NCI-H2227 (cell line): ENCODE data around the gene CHRDL1.
"Not testable (repeated sequence)": the region's sequence is repeated elsewhere in the genome, so short reads cannot be mapped to it uniquely, and the experiment has no call there.

Source experiments
- DNase-seq: peaks from one replicate; lab custom pipeline; 2025; ENCODE audit not compliant: unreplicated experiment; lab: John Stamatoyannopoulos, UW

Gene CHRDL1, protein sequence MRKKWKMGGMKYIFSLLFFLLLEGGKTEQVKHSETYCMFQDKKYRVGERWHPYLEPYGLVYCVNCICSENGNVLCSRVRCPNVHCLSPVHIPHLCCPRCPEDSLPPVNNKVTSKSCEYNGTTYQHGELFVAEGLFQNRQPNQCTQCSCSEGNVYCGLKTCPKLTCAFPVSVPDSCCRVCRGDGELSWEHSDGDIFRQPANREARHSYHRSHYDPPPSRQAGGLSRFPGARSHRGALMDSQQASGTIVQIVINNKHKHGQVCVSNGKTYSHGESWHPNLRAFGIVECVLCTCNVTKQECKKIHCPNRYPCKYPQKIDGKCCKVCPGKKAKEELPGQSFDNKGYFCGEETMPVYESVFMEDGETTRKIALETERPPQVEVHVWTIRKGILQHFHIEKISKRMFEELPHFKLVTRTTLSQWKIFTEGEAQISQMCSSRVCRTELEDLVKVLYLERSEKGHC

DNA sequence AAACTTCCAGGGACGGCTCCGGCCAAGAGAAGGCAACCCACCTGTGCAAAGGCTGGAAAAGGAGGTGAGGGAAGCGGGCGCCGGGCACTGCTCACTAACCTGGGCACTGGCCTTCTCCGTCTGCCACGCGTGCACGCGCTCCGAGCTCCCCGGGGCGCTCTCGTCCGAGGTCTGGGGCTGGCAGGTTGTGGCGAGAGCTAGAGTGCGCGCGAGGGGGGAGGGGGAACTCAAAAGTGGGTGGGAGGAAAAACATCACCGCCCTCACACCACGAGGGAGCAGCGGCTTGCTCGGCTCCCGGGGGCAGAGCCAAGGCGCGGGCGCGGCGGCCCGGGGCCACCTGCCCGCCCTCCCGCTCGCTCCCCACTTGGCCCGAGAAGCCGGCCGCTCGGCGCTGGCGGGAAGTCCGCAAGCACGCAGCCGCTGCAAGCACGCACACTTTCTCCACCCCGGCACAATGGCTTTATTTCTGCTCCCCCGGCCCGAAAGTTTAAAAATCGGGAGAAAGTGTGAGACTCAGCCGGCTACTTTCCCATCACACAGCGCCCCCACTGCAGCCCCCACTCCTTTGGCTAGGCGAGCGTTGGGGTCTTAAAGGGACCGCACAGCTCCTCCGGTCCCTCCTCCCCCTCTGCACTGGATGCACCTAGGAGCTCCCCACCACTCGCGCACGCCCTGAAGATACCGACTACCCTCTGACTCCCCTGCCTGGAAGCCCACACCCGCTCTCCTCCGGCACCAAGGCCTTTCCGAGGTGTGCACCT, at the start of gene CHRDL1:
Gene CHRDL1 (minus strand): TSS at position 173 of the 762 bp plus-strand sequence. CDS start 3,636 bp downstream, outside the sequence.
- DNase-seq, result peak; percentile 47

DNA sequence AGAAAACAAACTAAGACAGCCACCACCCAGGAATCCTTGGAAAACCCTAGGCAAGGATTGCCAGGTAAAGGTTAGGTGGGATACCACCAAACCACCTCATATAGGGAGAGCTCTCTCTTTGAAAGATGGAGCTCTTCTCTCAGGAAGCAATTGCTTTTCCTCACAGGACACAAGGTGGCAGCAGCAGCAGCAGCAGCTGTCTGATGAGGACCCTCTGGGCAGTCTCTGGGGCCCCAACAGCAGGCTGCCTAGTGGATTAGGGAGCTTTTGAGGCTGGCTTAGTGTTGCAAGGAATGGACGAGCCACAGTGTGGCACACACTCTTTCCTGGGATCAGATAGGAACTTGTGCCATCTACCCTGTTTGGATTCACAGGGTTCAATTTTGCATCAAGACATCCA, 41.4 kb upstream of the CHRDL1 start:
- DNase-seq, result peak; percentile 4

DNA sequence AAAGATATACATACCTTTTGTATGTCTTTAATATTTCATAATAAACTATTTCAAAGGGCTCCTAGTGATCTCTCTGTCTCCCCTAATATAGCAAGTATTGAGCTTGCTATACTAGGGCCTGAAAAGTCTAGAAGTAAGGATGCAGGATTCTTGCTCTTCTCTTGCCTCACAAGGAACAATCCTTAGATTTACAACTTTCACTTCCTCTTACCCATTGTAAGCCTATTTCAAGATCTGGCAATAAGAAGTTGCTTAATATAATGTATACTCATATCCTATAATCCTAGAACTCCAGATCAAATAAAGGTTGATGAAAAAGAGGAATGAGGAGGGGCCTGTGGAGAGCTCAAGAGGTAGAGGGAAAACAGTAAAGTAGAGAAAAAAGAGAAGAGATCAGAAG, 40.8 kb upstream of the CHRDL1 start:
- no peak for DNase-seq

DNA sequence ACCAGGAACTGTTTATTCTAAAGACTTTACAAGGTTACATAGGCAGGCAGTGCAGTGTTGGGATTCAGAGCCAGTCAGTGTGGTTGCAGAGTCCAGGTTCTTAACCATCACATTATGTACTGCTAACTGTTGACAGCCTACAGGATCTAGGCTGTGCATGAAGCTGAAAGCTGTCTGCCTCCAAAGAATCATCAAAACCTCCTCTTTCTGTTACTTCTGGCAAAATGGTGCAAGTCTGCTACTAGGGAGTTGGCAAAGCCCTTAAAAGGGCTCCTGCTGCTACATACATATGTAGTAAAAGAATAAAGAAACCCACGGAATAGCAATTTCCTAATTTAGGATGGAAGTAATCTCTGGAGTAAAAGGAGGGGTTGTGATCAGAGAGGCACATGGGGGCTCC, 40.4 kb upstream of the CHRDL1 start:
- no peak for DNase-seq

DNA sequence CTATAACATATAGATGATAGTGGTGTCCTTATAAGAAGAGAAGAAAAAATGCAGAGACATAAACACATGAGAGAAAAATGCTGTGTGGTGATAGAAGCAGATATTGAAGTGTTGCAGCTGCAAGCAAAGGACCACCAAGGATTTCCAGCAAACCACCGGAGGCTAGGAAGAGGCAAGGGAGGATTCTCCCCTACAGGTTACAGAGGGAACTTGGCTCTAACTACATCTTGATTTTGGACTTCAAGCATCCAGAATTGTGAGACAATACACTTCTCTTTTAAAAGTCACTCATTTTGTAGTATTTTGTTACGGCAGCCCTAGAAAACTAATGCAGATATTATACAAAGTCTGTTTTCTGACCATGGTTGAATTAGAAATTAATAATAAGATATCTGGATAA, 30.4 kb upstream of the CHRDL1 start:
- DNase-seq, result no peak

DNA sequence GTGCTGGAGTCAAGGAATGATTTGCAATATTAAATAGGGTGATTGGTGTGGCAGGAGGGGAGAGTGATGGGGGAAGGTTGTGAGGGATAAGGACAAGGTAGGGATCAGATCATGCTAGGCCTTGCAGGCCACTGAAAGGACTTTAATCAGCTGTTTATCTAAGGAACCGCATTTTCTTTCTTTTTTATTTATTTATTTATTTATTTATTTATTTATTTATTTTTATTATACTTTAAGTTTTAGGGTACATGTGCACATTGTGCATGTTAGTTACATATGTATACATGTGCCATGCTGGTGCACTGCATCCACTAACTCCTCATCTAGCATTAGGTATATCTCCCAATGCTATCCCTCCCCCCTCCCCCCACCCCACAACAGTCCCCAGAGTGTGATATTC, 20.9 kb upstream of the CHRDL1 start:
- DNase-seq, result not testable (repeated sequence)

DNA sequence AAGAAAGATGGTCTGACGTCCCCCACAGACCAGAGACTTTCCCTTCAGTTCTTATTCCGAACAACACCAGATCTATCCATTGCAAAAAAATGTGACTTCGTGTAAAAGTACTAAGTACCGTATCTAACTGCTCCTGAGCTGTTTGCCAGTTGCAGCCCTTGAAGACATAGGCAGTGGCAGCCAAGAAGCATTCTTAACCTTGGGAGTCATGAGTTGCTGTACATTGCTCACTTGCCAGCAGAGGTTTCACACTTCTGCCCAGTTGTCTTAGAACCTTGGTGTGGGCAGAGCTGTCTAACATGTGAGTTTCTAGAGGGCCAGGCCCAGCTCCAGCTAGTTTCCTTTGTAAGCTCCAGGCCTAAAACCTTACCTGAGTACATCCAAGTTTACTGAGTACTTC, 10.5 kb upstream of the CHRDL1 start:
- no peak for DNase-seq

DNA sequence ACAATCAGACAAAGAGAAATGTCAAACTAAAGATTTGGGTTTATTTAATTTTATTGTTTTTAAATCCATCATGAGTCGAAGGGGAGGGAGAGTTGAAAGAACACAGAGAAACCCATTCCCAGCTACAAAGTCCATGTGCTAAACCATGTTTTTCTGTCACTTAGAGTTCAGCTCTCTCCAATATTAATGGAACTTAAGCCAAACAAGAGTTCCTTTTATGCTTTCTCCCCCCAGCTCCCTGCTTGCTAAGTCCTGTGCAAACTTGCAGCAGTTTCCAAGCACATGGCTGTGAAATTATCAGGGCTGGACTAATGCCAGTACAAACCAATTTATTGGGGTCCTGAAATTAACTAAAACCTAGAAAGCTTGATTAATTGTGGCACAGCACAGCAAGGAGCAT, 9.7 kb upstream of the CHRDL1 start:
- no peak for DNase-seq

DNA sequence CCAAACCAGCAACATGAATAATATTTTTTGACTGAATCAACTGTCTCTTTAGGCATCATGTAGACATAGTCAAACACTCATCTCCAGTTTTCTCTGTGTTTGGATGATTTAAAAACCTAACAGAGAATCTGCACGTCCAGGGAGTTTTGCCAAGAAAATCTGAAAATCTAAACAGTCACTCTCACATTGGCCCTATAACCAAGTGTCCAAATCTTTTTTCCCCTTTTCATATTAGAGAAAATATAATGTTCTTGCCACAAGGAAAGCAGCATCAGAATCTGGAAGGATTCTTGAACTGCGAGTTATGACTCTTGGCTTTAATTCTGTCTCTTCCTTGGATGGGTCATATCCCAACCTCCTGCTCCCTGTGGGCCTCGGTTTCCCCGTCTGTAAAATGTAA, 8.8 kb upstream of the CHRDL1 start:
- no peak for DNase-seq

DNA sequence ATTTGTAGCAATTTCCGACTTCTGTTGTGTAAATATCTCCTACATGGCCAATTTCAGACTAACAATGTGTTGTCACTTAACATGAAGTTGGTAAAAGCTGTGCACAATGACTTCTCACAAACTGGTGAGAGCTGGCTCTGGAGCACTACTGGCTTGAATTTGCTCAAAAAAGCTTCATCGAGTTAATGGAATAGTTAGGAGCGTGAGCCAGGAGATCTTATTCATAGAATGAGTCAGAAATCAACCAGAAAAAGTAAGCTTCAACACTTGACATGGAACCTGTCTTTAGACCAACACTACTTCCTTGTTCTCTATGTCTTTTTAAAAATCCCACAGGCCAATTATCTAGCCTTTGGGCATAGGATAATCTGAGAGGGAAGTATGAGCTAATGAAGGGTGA, 7.9 kb upstream of the CHRDL1 start:
- DNase-seq, result no peak

DNA sequence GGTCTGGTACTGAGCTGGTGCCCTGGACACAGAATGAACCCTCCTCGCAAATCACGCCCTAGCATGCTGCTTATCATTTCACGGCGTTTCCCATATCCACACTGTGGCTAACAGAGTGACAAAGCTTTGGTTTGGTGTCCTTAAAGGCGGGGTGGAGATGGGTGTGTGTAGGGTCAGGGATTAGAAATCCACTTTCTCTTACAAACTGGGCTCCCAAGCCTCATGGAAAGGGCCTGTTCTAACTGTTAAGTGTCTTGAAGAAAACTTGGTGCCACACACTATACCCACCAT, 735 bp upstream of the CHRDL1 start:
- DNase-seq, result no peak

DNA sequence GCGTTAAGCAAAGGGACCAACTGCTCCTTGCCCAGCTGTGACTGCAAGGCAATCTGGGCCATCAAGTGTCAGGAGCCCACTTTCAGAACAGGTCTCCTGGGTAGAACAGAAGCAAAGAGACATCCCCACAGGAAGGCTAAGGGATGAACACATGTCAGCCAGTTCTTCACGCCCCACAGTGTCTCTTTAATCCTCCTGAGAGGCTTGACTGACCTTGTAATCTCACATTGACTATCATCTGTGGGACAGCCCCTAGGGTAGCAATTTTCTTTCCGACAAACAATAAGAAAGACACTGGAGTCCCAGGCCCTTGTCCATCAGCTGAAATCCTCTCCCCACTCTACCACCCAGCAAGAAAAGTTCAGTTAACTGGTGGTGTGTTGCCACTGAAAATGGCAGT, 1.0 kb downstream of the CHRDL1 start:
- DNase-seq, result peak; percentile 7

DNA sequence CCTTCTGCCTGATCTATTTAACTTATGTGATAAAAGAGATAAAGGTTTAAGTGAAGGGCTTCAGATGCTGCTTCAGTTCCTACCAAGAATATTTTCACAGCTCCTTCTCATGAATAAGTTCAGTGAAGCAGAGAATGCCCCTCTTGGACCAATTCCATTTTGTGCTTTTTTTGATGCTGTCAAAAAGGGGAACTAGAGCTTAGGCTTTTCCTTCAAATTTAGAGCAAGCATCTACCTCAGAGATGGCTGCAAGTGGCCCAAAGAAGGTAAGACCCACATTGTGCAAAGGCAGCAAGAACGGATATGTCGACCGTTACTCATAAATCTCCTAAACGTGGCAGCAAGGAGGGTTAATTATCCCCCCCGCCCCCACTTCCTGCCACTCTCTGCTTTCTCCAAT, 4.5 kb downstream of the CHRDL1 start:
- DNase-seq, result no peak

DNA sequence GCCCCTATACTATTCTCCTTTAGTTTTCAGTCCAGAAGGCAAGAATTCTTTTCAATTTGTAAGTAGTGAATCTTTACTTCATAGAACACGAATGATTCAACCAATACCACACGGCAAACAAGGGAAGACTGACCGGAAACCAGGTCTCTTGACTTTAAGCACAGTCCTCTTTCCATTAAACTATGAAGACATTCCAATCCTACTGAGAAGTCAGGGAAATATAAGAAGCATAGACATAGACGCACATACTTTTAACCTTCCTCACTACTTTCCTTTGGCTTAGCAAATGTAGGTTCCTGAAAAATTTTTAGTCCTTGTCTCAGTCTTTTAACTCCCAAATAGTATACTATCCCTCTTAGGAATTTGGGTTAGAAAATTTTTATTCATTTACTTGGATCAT, 9.1 kb downstream of the CHRDL1 start:
- DNase-seq, result no peak

DNA sequence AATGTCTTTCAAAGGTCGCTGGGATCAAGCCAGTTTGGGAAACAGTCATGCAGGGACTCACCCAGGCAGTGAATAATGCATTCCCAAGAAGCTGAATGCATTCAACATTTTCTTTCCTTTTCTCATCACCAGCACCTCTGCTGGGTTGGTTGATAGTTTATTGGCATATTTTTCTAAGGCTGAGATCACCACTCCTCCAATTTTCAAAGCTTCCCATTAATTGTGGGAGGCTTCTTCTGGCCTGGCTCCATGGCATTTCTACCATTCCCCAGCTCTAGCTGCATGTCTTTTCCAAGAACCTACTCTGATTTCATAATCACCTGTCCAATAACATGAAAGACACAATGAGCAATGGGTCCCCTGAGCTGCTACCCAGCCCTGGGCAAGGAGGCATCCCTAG, 35.8 kb downstream of the CHRDL1 start:
- DNase-seq, result no peak

DNA sequence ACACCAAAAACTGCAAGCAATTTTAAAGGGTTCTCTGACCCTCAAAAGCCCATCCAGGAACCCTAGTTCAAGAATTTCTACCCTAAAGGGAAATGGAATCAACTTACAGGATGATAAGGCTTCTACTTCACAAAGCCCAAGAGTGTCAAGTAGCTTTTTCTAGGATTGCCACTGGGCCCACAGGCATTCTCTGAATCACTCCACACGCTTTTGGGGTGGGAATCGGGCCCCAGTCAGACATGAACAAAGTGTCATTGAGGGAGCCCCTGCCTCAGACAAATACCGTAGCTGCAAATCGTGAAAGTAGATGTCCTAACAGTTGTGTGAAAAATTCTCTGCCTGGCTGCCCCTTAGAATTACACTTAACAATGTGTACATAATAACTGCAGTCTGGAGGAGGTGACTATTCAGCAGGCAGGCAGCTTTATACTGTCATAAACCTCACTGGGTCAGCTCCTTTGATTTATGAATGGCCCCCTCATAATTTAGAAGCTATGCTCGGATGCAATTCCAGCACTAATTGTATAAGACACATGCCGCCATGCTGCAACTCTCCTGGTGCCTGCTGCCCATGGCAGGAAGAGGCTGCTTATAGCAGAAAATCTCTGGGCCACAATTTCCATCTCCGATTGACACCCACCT, 36.7 kb downstream of the CHRDL1 start:
- DNase-seq, result no peak

DNA sequence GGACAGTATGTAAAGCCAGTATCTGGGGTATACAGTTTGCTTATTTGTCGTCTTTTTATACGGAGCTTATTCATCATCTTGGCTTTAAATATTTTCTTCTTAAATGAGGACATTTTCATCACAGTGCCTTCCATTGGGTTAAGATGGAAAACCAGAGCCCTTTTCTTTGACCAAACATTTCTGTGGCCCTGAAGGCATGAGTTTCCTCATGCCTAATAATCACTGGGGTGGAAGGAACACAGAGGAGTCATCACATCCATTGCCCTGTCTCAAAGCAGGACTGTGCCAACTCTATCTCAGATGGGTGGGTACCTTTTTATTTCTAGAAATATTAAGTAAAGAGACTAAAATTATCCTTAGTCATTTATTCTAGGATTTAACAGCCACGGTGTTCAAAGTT, 40.0 kb downstream of the CHRDL1 start:
- no peak for DNase-seq

DNA sequence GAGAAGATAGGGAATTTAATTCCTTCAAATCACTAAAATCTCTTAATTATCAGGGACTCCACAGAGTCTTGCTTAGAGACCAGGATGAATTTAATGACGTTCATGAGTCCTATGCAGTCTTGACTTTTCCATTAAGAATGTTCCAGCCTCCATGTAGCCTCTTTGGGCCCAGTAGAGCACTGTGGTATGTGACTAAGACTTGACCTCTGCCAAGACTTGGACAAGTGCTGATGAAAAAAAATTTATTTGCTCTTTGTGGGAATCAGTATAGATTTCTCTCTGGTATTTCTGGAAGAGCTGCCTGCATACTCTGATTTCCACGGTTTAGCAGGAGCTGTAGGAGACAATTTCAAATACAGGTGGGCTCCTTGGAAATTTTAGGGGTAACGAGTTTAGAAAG, 40.6 kb downstream of the CHRDL1 start:
- no peak for DNase-seq

DNA sequence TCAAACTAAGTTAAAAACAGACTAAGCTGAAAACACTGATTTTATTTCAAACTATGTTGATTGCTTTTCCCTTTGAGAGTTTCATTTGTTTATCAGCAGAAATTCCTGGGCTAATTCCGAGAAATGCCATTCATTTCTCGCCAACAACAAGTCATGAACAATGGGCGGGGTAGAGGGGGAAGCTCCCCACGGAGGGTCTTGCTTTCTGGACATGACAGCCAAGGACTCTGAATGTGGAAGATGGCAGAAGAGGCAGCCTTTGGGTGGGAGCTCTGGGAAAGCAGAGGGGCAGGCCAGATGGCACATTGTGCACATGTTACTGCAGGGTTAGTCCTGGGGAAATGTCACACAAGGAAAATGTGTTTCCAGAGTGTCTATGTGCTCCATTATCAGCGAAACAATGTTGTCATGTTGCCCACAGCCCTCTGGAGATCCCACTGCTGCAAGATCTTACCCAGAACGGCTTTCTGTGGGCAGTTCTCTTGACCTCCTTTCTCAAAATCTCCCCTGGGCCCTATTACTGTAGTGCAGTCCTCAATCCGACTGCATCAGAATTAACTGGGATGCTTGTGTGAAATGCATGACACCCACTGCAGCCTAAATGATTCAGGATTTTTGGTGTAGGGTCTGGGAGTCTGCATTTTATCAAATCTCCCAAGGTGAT, 45.0 kb downstream of the CHRDL1 start:
- no peak for DNase-seq

DNA sequence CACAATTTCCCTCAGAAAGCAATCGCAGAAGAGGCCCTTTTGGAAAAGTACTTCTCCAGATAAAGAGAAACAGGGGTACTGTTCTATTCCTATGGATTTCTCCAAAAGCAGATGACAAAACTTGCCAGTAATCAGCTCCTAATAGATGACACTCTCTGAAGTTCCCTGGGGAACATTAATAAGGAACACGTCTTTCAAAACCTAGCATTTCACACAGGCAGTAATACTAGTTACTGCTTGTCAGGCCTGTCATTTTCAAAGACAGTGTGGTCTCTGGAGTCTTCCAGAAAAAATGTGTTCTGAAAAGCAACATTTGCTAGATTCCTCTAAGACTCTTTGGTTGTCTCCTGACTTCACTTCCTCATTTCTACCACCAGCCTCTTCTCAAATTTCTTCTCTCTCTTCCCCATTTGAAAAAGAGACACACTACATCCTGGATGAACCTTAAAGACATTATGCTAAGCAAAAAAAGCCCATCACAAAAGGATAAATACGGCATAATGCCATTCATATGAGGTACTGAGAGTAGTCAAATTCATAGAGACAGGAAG, 47.3 kb downstream of the CHRDL1 start:
- no peak for DNase-seq

DNA sequence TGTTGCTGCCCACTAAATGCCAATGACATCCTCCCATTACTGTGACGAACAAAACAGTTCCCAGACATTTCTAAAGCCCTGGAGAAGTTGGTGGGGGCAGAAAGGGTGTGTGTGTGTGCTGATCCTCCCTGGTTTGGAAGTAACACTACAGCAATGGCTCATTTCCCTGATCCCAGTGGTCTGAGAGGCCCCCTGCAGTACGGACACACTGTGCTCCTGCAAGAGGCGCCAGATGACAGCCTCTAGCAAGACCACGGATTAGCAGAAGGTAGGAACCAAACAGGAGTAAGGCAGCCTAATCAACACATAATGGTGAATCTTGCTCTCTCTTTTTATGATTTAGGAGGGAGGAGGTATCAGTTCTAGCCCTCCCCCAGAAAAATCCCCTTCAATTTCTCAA, 49.6 kb downstream of the CHRDL1 start:
- no peak for DNase-seq
